Stimulated activated CD4-positive, alpha-beta T cell treated with anti-CD3 and anti-CD28 coated beads, TNF-alpha, amount 100 ng/mL, for 48 hours (primary cell): ENCODE results near the gene LUZP1.

ENCODE experiments used
- DNase-seq, 3 donors: peaks; one replicate each; pipeline ENCODE4 v3.0.0-alpha.2; 2020; ENCODE audit warnings: low read depth in 3 of 3

LUZP1 gene

DNA sequence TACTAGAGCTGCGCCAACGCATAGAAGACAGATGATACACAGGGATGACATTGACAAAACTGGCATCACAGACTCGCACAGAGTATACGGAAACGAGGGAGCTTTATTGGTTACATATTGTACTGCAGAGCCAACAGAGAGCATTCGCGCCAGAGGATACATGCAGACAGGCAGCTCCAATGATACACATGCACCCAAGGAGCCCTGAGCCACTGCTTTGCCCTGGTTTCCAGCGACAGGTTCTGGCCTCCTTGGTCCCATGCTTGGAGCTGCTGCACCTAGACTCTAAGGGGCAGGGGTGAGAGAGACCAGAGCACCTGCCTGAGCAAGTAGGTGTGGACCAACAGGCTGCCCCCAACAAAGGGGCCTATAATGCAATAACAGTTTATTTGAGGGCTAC lies 83.8 kb downstream of the LUZP1 start:
- no peak for DNase-seq

DNA sequence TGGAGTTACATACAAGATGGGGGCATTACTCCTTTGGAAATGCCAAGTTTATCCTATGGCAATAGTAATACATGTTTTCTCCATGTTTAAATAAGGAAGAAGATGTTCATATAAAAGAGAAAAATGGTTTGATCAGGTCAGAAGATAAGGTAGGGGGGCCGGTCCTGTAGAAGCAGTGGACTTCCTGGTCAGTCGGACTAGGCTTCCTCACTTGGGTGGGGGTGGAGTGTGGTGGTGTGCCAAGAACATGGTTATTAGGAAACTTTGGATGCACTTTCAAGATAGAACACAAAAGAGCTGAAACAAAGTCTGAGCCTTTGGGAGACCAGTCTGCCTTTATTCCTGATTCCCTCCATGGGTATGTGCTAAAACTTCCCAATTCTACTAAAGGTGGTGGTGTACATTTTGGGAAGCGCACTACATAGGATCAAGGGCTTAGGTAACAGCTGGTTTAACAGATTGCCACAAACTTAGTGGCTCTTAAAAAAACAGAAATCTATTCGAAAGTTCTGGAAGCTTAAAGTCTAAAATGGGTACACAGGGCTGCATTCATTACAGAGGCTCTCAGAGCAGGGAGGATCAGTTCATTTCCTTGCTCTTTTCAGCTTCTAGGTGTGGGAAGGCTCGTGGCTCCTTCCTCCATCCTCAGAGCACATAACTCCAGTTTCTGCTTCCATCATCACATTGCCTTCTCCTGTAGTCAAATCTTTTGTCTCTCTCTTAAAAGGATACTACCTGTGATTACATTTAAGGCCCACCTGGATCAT lies 84.8 kb downstream of the LUZP1 start:
- no peak for DNase-seq

DNA sequence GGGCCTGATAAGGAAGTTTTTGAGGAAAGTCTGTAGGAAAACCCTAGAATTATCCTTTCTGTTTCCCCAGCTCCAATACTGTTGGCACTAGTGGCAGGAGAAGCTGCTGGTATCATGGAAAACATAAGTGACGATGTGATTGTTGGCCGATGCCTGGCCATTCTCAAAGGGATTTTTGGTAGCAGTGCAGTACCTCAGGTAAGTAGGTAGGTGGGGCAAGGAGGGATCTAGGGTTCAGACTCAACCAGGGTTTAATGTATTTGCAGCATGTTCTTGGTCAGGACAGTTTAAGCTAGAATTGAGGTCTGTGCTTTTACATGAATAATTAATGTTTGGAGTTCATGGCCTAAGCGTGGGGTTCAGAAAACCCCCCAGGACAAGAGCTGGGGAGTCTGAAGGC lies 87.3 kb downstream of the LUZP1 start:
- no peak for DNase-seq

DNA sequence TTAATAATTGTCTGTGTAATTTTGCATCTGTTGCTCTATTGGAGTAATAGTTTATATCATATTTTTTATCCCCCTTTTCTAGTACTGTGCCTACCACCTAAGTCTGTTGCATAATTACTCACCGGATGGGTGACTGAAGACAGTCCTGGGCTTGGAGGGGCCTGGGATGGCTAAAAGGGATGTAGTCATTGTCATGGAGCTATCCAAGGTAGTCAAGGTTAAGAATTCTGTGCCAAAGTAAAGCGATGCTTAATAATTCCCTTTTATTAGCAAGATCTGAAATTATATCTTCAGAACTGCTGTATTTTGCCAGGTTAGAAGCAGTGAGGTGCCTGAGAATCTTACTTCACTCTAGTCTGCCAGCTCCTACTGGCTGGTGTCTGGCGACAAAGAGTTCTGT lies 87.8 kb downstream of the LUZP1 start:
- DNase-seq: no peak

DNA sequence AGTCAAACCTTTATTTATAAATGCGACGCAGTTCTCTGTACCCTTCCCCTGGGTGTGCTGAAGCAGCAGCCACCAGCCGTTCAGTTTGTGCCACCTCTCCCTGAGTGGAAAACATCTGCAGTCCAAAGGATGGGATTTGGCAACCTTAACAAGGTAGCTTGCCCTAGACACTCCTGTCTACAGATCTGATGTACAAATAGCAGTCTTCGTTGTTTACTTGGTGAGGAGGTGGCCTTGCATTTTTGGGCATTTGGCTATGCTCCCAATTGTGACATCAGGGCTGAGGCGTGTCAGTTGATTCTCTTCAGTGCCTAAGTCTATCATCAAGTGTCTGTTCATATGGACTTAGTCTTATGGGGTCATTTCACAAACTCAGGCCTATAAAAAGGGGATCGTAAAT lies 89.6 kb downstream of the LUZP1 start:
- no peak for DNase-seq

DNA sequence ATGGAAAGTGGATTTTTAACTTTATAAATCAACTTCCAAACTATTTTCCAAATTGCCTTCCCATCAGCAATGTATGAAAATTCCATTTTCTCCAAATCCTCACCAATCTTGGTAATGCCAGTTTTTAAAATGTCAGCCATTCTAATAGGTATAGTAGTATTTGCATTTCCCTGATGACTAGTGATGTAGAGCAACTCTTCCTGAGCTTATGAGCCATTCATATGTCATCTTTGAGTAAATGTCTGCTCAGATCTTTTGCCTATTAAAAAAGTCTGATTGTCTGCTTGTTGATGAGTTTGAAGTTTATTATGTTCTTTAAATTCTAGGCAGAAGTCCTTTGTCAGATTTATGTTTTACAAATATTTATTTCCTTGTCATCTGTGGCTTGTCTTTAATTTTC lies 94.6 kb downstream of the LUZP1 start:
- no peak for DNase-seq

DNA sequence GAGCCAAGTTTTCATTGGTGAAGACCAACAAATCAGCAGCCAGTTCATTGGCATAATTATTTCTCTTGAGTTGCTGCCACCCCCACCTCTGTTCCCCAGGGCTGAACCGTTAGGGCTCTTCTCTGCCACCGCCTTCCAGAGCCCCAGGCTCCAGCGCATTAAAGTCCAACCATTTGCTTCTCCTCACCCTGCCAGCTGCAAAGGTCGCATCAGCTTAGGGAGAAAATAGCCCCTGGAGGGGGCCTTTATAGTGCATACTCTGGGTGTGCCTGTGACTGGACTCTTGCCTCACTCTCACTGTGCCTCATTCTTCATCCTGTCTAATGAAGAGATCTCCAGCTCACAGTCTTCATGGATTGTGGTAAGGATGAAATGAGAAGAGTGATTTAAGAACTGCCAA lies 99.0 kb downstream of the LUZP1 start:
- no peak for DNase-seq

DNA sequence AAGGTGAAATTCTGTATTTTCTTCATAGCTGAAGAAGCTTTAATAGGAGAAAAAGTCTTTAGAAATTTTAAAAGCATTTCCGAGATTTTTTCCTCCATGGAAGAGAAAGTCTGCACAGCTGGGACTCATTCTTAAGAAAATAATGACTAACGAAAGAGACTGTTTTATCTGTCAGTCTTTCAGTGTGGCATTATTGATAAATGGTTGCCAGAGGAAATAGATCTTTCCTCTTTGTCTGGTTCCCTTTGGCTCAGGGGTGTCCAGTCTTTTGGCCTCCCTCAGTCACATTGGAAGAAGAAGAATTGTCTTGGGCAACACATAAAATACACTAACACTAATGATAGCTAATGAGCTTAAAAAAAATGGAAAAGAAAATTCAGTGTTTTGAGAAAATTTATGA lies 99.5 kb downstream of the LUZP1 start:
- no peak for DNase-seq

DNA sequence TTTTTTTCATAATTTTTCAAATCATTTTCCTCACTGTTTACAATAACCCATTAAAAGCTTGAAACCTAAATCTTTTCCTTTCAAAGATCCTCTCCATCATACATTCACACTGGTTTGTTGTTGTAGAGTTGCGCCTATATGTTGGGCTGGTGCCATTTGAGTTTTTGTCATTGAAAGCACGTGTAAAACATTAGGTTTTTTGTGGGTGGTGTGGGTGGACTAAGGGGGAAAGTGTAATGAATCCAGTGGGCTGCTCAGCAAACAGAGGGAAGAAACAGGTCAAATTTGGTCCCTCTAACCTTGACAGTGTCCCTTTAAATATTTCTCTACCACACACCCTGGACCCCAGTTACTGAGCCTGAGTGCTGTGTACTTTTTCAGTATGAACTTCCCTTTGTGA lies 102.6 kb downstream of the LUZP1 start:
- DNase-seq: no peak

DNA sequence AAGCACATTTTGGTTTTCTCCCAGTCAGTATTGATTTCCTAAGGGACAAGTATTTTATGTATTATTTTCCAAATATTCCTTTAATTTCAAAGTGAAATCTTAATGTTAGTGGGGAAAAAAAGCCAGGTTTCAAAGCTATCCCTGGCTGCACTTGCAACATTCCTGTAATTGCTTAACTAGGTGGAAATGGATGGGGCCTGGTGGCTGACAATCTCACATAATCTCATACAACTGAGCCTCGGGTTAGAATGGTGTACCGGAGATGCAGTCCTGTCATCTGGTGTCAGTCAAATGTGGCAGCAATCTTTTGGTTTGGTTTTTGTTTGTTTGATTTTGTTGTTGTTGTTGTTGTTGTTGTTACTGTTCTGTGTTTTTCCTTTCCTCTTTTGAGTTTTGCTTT lies 103.3 kb downstream of the LUZP1 start:
- DNase-seq: no peak

DNA sequence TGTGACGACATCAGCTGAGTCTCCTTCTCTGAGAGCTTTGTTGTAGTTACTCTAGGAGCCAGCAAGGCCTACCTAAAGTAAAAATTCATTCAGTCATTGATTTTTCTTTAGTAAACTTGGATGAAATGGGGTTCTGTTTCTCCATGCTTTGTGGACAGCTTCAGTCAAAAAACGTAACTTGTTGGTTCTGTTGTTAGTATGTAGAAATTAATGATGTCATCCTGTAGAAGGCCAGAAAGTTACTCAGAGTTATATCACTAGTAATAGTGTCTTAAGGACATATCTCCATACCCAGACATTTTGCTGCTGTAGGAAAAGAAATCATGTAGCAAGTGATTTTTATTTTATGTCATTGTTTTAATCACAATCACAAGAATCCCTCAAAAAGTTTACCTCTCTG lies 106.4 kb downstream of the LUZP1 start:
- DNase-seq: no peak

DNA sequence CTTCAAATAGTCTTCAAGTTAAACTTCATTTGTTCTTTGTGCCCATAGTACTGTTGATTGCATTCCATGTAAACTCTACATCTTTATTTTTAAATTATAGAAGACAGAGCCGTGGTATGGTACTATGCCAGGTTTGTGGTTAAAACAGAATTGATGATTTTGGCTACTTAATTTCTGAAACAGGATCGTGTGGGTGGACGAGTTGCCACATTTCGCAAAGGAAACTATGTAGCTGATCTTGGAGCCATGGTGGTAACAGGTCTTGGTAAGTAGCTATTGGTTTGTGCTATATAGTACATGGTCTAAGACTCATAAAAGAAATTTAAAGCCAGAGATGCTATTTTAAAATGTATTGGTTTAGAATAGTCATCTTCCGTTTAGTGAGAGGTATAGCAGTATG lies 111.4 kb downstream of the LUZP1 start:
- no peak for DNase-seq

DNA sequence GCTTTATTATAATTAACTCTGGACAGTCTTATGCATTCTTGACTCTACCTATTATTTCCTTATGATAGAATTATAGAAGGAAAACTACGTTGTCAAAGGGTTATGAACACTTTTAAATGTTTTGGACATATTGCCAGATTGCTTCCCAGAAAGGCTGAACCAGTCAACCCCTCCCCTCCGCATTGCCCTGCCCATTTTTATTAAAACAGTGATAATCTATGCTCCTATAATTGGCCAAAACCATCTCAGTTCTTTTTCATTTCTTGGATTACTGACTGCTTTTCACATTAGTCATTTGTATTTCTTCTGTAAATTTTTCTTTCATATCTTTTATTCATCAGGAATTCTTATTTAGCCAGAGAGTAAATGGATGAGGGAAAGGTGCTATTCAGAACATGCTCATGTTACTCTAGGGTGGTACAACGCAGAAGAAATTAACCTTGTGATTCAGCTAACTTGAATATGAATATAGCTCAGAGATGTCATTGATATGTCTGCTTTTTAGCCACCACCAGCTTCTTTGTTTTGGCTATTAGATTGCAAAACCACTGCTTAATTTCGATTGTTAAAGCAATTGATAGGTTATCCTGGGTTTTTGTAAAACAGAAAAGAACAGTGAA lies 117.3 kb downstream of the LUZP1 start:
- DNase-seq: no peak

DNA sequence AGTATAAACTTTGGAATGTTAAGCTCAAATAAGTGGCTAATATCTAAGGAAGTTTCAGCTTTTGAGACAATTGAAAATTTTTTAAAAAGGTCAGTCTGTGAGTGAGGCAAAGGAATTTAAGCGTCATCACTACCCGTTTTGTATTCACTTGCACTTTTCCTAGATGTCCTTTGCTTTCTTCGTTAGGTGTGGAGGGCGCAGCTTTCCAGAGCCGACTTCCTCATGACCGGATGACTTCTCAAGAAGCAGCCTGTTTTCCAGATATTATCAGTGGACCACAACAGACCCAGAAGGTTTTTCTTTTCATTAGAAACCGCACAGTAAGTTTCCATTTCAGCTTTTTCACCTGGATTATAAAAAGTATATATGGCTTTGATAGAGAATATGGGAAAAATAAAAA lies 118.5 kb downstream of the LUZP1 start:
- DNase-seq: no peak

DNA sequence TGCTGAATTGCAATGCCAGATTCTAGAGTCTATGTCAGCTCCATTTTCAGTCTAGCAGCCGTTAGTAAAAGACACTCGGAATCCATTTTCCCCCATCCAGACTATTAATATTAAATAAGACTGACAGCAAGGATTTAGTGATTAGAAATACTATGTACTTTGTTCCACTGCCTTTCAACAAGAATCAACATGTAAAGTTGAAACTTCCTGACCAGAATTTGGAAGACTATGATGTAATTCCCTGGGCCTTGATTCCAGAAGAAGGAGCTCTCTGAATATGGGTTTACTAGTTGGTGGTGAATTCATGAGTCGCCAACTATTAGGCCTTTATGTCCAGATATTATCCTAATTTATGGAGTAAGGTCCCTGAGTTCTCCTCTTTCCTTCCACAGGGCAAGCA lies 124.6 kb downstream of the LUZP1 start:
- no peak for DNase-seq

DNA sequence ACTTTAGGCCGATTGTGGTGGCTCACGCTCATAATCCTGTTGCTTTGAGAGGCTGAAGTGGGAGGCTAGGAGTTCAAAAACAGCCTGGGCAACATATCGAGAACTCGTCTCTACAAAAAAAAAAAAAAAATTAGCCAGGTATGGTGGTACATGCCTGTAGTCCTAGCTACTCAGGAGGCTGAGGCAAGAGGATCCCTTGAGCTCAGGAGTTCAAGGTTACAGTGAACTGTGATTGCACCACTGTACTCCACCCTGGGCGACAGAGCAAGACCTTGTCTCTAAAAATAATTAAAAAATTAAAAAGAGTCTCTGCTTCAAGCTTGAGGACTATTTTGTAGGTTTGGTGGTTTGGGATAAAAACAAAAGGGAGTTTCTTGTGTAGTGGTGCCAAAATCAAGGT lies 128.1 kb downstream of the LUZP1 start:
- DNase-seq: no peak

DNA sequence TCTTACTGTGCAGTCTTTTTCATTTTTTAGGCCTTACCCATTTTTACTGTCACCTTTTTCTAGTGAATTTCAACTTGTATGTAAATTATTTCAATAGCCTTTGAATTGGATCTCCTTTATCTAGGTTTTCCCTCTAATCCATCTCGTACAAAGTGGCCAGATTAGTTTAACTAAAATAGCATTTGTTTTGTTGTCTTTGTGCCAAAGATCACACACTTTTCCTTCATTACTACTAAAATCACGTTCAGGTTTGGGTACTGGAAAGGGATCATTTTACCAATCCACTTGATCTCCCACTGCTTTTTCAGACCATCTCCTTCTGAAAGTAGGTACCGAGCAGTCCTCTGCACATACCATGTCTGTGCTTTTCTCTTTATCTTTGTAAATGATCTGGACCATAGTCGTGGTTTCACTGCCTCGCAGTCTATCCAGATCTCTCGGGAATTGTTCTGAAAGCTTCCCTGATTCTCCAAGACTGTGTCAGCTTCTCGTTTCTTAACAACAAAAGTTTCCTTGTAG lies 129.3 kb downstream of the LUZP1 start:
- DNase-seq: no peak

DNA sequence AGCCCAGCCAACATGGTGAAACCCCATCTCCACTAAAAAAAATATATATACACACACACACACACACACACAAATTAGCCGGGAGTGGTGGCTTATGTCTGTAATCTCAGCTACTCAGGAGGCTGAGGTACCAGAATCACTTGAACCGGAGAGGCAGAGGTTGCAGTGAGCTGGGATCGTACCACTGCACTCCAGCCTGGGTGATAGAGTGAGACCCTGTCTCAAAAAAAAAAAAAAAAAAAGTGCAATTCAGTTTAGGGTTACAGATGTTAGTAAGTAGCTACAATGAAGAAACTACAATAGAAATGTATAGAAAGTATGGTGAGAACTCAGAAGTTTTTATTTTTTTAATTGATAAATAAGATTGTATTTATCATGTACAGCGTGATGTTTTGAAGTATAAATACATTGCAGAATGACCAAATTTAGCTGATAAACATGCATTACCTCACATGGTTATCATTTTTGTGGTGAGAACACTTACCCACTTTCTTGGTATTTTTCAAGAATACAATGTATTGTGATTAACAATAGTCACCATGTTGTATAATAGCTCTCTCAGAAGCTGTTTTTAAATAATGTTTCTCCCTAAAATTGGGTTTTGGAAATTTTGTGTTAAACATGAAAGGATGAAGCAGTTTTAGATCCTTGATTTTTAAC lies 131.4 kb downstream of the LUZP1 start:
- no peak for DNase-seq

DNA sequence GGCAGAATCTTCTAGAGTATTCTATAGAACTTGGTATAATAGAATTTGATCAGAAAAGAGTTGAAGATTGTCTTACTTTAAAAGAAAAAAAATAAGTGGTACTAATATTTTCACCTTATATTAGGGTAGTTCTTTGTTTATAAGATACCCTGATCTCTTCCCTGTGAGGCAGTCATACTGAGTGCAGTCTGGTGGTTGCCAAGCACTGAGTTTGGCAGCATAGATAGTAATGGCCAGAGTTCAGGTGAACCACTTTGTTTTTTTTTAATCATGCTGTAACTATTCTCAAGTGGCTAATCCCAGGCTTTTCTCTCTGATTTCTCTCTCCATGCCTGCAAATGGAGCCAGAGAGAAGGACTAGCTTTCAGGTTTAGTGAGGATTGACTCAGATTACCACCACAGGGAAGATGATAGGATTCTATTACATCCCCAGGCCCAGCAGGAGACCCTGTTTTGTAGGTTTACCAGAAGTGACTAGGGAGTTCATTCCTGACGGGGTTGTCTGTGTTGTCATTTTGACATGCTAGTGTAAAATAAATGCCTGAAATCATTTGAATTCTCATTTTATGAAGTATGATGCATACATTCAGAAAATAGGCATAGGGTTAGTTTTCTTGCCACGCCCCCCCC lies 132.7 kb downstream of the LUZP1 start:
- DNase-seq: no peak
